ENCODE data around the gene CHAT.

The CHAT gene

GRCh38 chr10:49599546-49599945 lies 14.3 kb upstream of the CHAT start:
- no peak for DNase-seq (ENCODE audit: low read depth in 1 of 2, low spot score in 1 of 2)
- Histone ChIP-seq H3K27ac (replicated peaks) (no peak overlapping the region), H3K4me3 (replicated peaks; ENCODE audit: insufficient read depth, low read length) (no peak overlapping the region), H3K27me3 (ENCODE audit: insufficient read depth, poor library complexity, severe bottlenecking) (no peaks in the 10 kb centered on the region)
- no peak for TF ChIP-seq REST (IDR thresholded peaks at IDR 0.05; ENCODE audit: insufficient replicate concordance, low read depth)
- TF ChIP-seq POLR2AphosphoS5 (IDR thresholded peaks at IDR 0.05; ENCODE audit: low read depth) = no peak
- no peak for TF ChIP-seq GABPA (IDR thresholded peaks at IDR 0.05; ENCODE audit: low read depth)
- TF ChIP-seq CTCF (IDR thresholded peaks at IDR 0.05; ENCODE audit: insufficient read depth, low read length) = no peak

GRCh38 chr10:49600046-49600445 lies 13.8 kb upstream of the CHAT start:
- no peak for DNase-seq (ENCODE audit: low read depth in 1 of 2, low spot score in 1 of 2)
- Histone ChIP-seq H3K4me3 (replicated peaks; ENCODE audit: insufficient read depth, low read length) (no peak overlapping the region), H3K27me3 (ENCODE audit: insufficient read depth, poor library complexity, severe bottlenecking) (no peaks in the 10 kb centered on the region), H3K27ac (replicated peaks) (no peak overlapping the region)
- TF ChIP-seq GABPA (IDR thresholded peaks at IDR 0.05; ENCODE audit: low read depth) = no peak
- no peak for TF ChIP-seq CTCF (IDR thresholded peaks at IDR 0.05; ENCODE audit: insufficient read depth, low read length)
- TF ChIP-seq REST (IDR thresholded peaks at IDR 0.05; ENCODE audit: insufficient replicate concordance, low read depth) = no peak
- no peak for TF ChIP-seq SPI1 (IDR thresholded peaks at IDR 0.05; ENCODE audit: borderline replicate concordance, low read depth)
- TF ChIP-seq POLR2AphosphoS5 (IDR thresholded peaks at IDR 0.05; ENCODE audit: low read depth) = no peak

- DNase-seq (ENCODE audit: low read depth in 1 of 2, low spot score in 1 of 2) = no peak
- Histone ChIP-seq H3K4me3 (replicated peaks; ENCODE audit: insufficient read depth, low read length) (no peak overlapping the region), H3K27me3 (ENCODE audit: insufficient read depth, poor library complexity, severe bottlenecking) (no peaks in the 10 kb centered on the region), H3K27ac (replicated peaks) (no peak overlapping the region)
- TF ChIP-seq CTCF (IDR thresholded peaks at IDR 0.05; ENCODE audit: insufficient read depth, low read length) (no peak), SPI1 (IDR thresholded peaks at IDR 0.05; ENCODE audit: borderline replicate concordance, low read depth) (no peak), POLR2AphosphoS5 (IDR thresholded peaks at IDR 0.05; ENCODE audit: low read depth) (no peak), GABPA (IDR thresholded peaks at IDR 0.05; ENCODE audit: low read depth) (no peak), REST (IDR thresholded peaks at IDR 0.05; ENCODE audit: insufficient replicate concordance, low read depth) (no peak)
These were observed 12.9 kb upstream of the CHAT start for GRCh38 chr10:49600781-49601400.

Measured in HL-60 (cell line).